ENCODE measurements around the gene NCK2.
"Not testable (repeated sequence)": the region's sequence is repeated elsewhere in the genome, so short reads cannot be mapped to it uniquely, and the experiment has no call there.

The NCK2 gene

DNA sequence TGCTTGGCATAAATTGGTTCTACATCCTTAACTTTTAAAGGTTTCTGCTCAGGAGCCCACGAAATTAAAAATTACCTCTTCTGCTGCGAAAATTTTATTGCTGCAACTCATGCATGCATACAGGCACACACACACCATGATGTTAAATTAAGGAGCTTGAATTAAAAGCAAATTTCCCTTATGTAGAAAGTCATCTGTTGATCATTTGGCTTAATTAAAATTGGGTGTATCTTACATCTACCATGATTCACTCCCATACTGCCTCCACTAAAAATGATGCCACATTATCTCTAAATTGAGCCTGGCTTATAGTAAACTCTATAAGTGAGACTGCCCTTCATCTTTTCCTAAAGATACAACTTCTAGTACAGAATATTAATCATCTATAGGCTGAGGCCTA lies 145.4 kb downstream of the NCK2 start:
- POLR2A ChIA-PET = no interaction called here
- TF ChIP-seq, protein P1, sequence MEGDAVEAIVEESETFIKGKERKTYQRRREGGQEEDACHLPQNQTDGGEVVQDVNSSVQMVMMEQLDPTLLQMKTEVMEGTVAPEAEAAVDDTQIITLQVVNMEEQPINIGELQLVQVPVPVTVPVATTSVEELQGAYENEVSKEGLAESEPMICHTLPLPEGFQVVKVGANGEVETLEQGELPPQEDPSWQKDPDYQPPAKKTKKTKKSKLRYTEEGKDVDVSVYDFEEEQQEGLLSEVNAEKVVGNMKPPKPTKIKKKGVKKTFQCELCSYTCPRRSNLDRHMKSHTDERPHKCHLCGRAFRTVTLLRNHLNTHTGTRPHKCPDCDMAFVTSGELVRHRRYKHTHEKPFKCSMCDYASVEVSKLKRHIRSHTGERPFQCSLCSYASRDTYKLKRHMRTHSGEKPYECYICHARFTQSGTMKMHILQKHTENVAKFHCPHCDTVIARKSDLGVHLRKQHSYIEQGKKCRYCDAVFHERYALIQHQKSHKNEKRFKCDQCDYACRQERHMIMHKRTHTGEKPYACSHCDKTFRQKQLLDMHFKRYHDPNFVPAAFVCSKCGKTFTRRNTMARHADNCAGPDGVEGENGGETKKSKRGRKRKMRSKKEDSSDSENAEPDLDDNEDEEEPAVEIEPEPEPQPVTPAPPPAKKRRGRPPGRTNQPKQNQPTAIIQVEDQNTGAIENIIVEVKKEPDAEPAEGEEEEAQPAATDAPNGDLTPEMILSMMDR (IDR thresholded peaks at IDR 0.05; ENCODE audit: control extremely low read depth, extremely low read depth, low read depth, missing control alignments) = no peak
- DNase-seq (ENCODE audit: extremely low spot score) = no peak
- CTCF ChIA-PET = interaction anchor here (1.4 kb wide), 1 partner anchor 30 kb away, joined by 4 read pairs; no protein-coding TSS in a partner anchor

GRCh38 chr2:105890856-105891255 lies 146.1 kb downstream of the NCK2 start:
- TF ChIP-seq, protein P1 (IDR thresholded peaks at IDR 0.05; ENCODE audit: control extremely low read depth, extremely low read depth, low read depth, missing control alignments) = no peak
- POLR2A ChIA-PET = no interaction called here
- CTCF ChIA-PET = interaction anchor here (1.4 kb wide), 1 partner anchor 30 kb away, joined by 4 read pairs; no protein-coding TSS in a partner anchor
- no peak for DNase-seq (ENCODE audit: extremely low spot score)

DNA sequence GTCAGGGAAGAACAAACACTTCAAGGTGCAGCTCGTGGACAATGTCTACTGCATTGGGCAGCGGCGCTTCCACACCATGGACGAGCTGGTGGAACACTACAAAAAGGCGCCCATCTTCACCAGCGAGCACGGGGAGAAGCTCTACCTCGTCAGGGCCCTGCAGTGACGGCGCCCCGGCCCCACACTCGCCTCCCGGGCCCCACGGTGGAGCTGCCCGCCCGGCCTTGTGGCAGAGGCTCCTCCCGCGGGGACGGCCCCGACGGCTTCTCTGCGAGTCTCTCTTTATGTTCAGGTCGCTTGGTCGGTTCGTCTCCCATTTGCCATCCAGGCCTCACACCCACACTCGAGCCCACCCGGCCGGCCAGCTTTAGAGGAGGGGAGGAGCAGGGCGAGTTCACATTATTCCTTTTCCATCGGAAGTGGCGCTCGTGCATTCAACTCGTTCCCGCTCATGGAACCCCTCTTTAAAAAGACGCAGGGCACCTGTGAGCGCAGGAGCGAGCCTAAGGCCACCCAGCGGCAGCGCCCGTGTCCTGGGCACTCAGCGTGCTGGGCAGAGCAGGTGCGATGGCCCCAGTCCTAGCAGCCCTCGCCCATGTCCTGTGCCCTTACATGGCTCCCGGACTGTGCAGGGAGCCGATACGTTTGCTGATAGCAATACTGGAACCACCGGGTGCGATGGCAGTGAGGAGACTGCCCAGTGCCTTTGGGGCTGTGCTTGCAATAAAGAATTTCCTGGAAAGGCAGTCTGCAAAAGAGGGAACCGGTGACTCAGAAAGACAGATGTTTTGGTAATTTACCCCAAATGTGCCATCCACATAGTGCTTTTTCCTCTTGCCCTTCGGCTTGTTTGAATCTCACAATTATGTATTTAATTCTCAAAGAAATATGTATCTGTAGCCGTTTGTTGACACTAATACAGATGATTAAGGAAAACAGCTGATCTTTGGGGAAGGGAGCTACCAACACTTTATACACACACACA lies 148.6 kb downstream of the NCK2 start:
- CTCF ChIA-PET = interaction anchor here (1.0 to 1.1 kb wide), 4 partner anchors 9 to 20 kb away, joined by 3 to 4 read pairs (median 3); no protein-coding TSS in a partner anchor
- no peak for DNase-seq (ENCODE audit: extremely low spot score)

GRCh38 chr2:105894327-105894944 lies 149.7 kb downstream of the NCK2 start:
- DNase-seq (ENCODE audit: extremely low spot score) = no peak
- TF ChIP-seq, protein P1 (IDR thresholded peaks at IDR 0.05; ENCODE audit: control extremely low read depth, extremely low read depth, low read depth, missing control alignments) = no peak
- ChIA-PET POLR2A (no interaction called here), CTCF (interaction anchor here (1.0 kb wide), 2 partner anchors 11 to 19 kb away, joined by 3 to 4 read pairs; no protein-coding TSS in a partner anchor)

More for the DNA sequence above, 148.6 kb downstream of the NCK2 start:
- POLR2A ChIA-PET = no interaction called here
- TF ChIP-seq, protein P1 (IDR thresholded peaks at IDR 0.05; ENCODE audit: control extremely low read depth, extremely low read depth, low read depth, missing control alignments) = no peak

DNA sequence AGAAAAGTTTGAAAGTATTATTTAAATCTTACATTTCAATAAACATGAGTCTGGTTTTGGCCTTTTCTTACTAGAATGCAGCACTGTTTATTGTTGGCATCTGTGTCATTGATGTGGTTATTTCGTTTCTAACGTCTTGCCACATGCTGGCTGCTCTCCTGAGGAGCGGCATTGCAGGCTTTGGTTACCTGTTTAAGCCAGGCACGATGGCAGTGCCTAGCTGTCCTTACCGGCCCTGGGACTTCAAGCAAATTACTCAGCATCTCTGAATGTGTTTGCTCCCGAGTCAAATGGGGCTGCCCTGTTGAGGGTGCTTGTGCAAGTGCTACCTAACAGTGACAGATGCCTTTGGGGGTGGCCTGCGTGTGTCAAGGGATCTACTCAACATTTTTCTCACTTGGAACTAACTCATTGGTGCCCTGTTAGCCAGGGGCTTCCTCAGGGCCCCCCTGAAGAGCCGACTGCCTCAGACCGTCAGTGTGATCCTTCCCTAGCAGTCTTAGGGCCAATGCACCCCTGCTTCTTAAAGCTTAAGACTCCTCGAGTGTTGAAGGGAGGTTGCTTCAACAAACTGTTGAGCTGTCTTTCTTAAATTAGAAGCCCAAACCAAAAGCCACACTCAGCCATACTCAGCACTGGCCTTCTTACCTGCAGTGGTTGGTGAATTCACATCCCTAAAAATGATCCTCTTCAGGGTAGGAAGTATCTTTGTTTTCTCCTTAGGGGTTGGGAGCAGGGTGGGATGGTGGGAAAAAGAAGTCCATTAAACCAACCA lies 151.5 kb downstream of the NCK2 start:
- DNase-seq (ENCODE audit: extremely low spot score) = no peak
- TF ChIP-seq, protein P1 (IDR thresholded peaks at IDR 0.05; ENCODE audit: control extremely low read depth, extremely low read depth, low read depth, missing control alignments) = no peak
- CTCF ChIA-PET = no interaction called here
- POLR2A ChIA-PET = no interaction called here

DNA sequence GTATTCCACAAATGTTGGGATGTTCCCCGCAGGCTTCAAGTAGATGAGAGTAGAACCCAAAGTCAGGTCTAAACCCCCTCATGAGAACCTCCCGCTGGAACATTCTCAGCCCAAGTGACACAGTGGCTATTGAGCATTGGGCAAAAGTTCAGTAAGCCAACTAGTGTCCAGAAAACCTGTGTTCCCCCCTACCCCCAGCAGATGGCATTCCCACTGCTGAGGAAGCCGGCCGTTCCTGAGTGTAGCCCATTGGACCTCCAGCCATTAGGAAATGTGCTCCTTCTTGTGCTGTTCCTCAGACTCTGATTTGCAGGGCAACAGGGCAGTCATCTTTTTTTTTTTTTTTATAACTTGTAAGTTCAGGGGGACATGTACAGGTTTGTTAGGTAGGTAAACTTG lies 152.1 kb downstream of the NCK2 start:
- DNase-seq (ENCODE audit: extremely low spot score) = no peak
- CTCF ChIA-PET = no interaction called here
- TF ChIP-seq, protein P1 (IDR thresholded peaks at IDR 0.05; ENCODE audit: control extremely low read depth, extremely low read depth, low read depth, missing control alignments) = no peak
- POLR2A ChIA-PET = no interaction called here

- POLR2A ChIA-PET; DNase-seq (ENCODE audit: extremely low spot score): not testable (repeated sequence)
- CTCF ChIA-PET = interaction anchor here (1.1 kb wide), 3 partner anchors 10 to 29 kb away, joined by 3 read pairs; no protein-coding TSS in a partner anchor
These were observed 153.0 kb downstream of the NCK2 start for GRCh38 chr2:105897694-105898093.

Data from GM10248 (cell line).